ENCODE results near the gene FKBP3. TPM values are rescaled to one million over a fixed set of nuclear protein-coding genes. Genes with fewer than 3 reads are reported as not detected.

FKBP3 gene
- total and polyA plus RNA-seq, 2 of the 8 experiments (the other 6 are each of a cell fraction or from before 2014, with no cell fraction given): 36.0 to 149 TPM

DNA sequence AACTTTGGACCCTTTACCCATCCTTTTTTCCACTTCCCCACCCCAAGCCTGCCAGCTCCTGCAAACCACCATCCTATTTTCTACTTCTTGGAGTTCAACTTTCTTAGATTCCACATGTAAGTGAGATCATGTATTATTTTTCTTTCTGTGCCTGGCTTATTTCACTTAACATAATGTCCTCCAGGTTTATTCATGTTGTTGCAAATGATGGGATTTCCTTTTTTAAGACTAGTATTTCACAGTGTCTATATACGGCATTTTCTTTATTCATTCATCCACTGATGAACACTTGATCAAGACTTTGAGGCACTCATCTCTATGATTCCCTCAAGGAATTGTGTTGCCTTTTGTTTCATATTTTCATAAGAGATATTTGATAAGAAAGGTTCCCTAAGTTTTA, 56.0 kb downstream of the FKBP3 start:
- ChIA-PET CTCF (ENCODE audit: partially characterized antibody) (interaction anchor here (1.4 kb wide), 1 partner anchor 165 kb away, joined by 8 read pairs; no protein-coding TSS in a partner anchor), POLR2A (ENCODE audit: partially characterized antibody) (interaction anchor here (1.2 kb wide), 1 partner anchor 62 kb away, joined by 3 read pairs; no protein-coding TSS in a partner anchor)
- Histone ChIP-seq H3K23me2 (ENCODE audit: low read depth, low read length) (no peaks in the 10 kb centered on the region; the same call in 1 of the 2 replicates), H2BK15ac (ENCODE audit: low read length) (no peak overlapping the region), H3K36me3 (ENCODE audit: control insufficient read depth in 2 of 4, insufficient read depth in 4 of 4, low read length in 3 of 4) (peaks cover 0 to 2% (median 0%) of the 10 kb centered on the region in 4 experiments; a peak in 1 of 8 replicates), H4K20me1 (replicated peaks in 1 of 2; ENCODE audit: control insufficient read depth in 1 of 2, insufficient read depth in 2 of 2, low read length in 2 of 2) (no peaks in the 10 kb centered on the region), H4K91ac (replicated peaks; ENCODE audit: insufficient read length, low read length) (no peak overlapping the region), H3K9me3 (ENCODE audit: insufficient read depth in 2 of 2, low read depth in 1 of 2, low read length in 1 of 2) (no peaks in the 10 kb centered on the region), H3K4ac (replicated peaks; ENCODE audit: insufficient read length, low read depth, low read length) (no peak overlapping the region), H2BK5ac (ENCODE audit: low read depth, low read length) (no peak overlapping the region), H3K14ac (ENCODE audit: insufficient read length) (no peak overlapping the region), H4K8ac (ENCODE audit: extremely low read depth, insufficient read depth, low read length) (no peak overlapping the region), H3K4me3 (ENCODE audit: extremely low read depth in 1 of 4, insufficient read depth in 2 of 4, low read depth in 3 of 4, low read length in 4 of 4) (no peak overlapping the region), H3K9ac (replicated peaks in 1 of 4; ENCODE audit: extremely low read depth in 1 of 4, low read depth in 3 of 4, low read length in 3 of 4) (no peak overlapping the region), H2BK120ac (replicated peaks; ENCODE audit: low read depth, low read length) (no peak overlapping the region), H3K18ac (ENCODE audit: extremely low read depth, low read length) (no peak overlapping the region), H3K79me2 (ENCODE audit: control insufficient read depth in 1 of 2, insufficient read depth in 2 of 2, low read length in 2 of 2) (no peaks in the 10 kb centered on the region), H3K56ac (replicated peaks; ENCODE audit: insufficient read length, low read depth, low read length) (no peak overlapping the region), H3K27me3 (replicated peaks in 1 of 4; ENCODE audit: control insufficient read depth in 3 of 4, extremely low read depth in 1 of 4, insufficient read depth in 3 of 4, low read length in 3 of 4) (no peaks in the 10 kb centered on the region), H2BK20ac (ENCODE audit: low read length) (no peak overlapping the region), H3K4me1 (replicated peaks in 1 of 4; ENCODE audit: control insufficient read depth in 3 of 4, insufficient read depth in 4 of 4, low read length in 3 of 4) (peaks cover 0 to 4% (median 1%) of the 10 kb centered on the region in 4 experiments; a peak in 3 of 7 replicates), H4K5ac (ENCODE audit: insufficient read length, low read depth, low read length) (no peak overlapping the region), H3K79me1 (ENCODE audit: low read depth, low read length) (no peaks in the 10 kb centered on the region), H2AK5ac (ENCODE audit: low read depth, low read length) (no peak overlapping the region), H3K4me2 (ENCODE audit: insufficient read depth in 1 of 2, low read depth in 2 of 2, low read length in 2 of 2) (no peak overlapping the region), H3K27ac (ENCODE audit: low read depth, low read length) (no peak overlapping the region), H2AFZ (ENCODE audit: low read length) (no peak overlapping the region), H2BK12ac (ENCODE audit: low read depth, low read length) (no peak overlapping the region), H3K23ac (ENCODE audit: insufficient read length) (no peak overlapping the region)
- 90% methylated on average over 1 of the region's 1 CpG; no CpG with 5 or more reads in 1 of the 2 experiments for WGBS, 2 experiments (ENCODE audit: extremely low coverage in 1 of 2, insufficient coverage in 1 of 2, insufficient read length in 1 of 2, insufficient replicate concordance in 2 of 2, low coverage in 1 of 2, low lambda C conversion rate in 2 of 2, missing lambda C conversion rate in 1 of 2)
- DNase-seq (ENCODE audit: low read depth in 1 of 2, low spot score in 2 of 2): no peak
- FAIRE-seq: no peak
- TF ChIP-seq TEAD4 (IDR thresholded peaks at IDR 0.05; ENCODE audit: low read depth, low read length) (no peak), SP1 (IDR thresholded peaks at IDR 0.05; ENCODE audit: low read depth, low read length) (no peak), GTF2F1 (IDR thresholded peaks at IDR 0.05; ENCODE audit: borderline replicate concordance, low read depth, low read length) (no peak), HDAC6 (IDR thresholded peaks at IDR 0.05; ENCODE audit: low read depth, low read length) (no peak), HDAC2 (IDR thresholded peaks at IDR 0.05; ENCODE audit: borderline replicate concordance in 1 of 2, low read depth in 2 of 2, low read length in 2 of 2) (no peak), POU5F1 (IDR thresholded peaks at IDR 0.05; ENCODE audit: low read depth, low read length) (no peak), RFX5 (IDR thresholded peaks at IDR 0.05; ENCODE audit: borderline replicate concordance, low read depth, low read length) (no peak), CHD1 (IDR thresholded peaks at IDR 0.05; ENCODE audit: low read depth, low read length) (no peak), JUN (IDR thresholded peaks at IDR 0.05; ENCODE audit: low read depth, low read length) (no peak)
- TF ChIP-seq, protein P1, sequence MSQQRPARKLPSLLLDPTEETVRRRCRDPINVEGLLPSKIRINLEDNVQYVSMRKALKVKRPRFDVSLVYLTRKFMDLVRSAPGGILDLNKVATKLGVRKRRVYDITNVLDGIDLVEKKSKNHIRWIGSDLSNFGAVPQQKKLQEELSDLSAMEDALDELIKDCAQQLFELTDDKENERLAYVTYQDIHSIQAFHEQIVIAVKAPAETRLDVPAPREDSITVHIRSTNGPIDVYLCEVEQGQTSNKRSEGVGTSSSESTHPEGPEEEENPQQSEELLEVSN (IDR thresholded peaks at IDR 0.05): no peak

All from H1 (cell line).